Fibroblast of lung (primary cell): ENCODE data around the gene GPR176.

Experiments
- EZH2 ChIP-seq: IDR thresholded peaks from 2 replicates; pipeline ENCODE4 v1.5.1; 2012; ENCODE audit warnings: low read length, control low read depth, mild to moderate bottlenecking; ENCODE audit errors: missing control alignments
- TF ChIP-seq, protein P1 (sequence below), 2 donors: IDR thresholded peaks in 1 of 2; conservative IDR thresholded peaks in 1 of 2; 1 replicate in 1 of 2; 2 replicates in 1 of 2; pipeline ENCODE4 v1.5.1; 2011 to 2012; ENCODE audit warnings: low read length in 2 of 2, control low read depth in 1 of 2, inconsistent platforms in 1 of 2, low read depth in 1 of 2, mild to moderate bottlenecking in 1 of 2

DNA sequence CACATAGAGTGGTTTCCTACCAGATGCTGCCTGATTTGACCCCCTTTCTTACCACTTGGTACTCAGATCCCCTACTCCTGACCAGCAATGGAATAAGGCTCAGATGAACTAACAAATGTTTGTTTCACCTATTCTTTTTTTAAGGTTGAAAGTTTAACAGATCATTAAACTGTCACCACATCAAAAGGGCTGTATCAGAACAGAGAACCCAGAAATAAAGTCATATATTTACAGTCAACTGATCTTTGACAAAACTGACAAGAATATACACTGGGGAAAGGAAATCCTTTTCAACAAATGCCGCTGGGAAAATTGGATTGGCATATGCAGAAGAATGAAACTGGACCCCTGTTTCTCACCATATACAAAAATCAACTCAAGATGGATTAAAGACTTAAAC is 56.0 kb downstream of the GPR176 start:
- TF ChIP-seq, protein P1, sequence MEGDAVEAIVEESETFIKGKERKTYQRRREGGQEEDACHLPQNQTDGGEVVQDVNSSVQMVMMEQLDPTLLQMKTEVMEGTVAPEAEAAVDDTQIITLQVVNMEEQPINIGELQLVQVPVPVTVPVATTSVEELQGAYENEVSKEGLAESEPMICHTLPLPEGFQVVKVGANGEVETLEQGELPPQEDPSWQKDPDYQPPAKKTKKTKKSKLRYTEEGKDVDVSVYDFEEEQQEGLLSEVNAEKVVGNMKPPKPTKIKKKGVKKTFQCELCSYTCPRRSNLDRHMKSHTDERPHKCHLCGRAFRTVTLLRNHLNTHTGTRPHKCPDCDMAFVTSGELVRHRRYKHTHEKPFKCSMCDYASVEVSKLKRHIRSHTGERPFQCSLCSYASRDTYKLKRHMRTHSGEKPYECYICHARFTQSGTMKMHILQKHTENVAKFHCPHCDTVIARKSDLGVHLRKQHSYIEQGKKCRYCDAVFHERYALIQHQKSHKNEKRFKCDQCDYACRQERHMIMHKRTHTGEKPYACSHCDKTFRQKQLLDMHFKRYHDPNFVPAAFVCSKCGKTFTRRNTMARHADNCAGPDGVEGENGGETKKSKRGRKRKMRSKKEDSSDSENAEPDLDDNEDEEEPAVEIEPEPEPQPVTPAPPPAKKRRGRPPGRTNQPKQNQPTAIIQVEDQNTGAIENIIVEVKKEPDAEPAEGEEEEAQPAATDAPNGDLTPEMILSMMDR (conservative IDR thresholded peaks at IDR 0.05 in 1 of 2, IDR thresholded peaks at IDR 0.05 in 1 of 2; ENCODE audit: low read depth in 1 of 2, low read length in 2 of 2) = no peak
- TF ChIP-seq EZH2 = no peak
